ENCODE results near the gene SH2B3.
A peak's percentile ranks its signal among the peaks of the same experiment; 100 is the strongest.

The SH2B3 gene

DNA sequence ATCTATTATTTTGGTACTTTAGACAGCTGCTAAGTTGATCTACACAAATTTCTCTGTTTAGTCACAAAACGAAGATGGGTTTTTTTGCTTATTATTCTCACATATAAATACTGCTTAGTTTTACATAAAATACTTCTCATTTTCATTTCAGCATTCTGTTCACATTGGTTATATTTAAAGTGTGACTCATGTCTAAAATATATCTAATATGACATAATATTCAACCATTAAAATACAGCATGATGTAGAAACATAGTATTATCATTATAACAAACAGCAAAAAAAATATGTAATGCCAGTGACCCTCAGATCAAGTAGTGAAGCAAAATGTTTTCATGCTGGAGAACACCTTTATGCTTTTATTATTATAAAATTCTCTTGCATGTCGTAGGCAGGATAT is 63.7 kb downstream of the SH2B3 start:
- H3K27me3 ChIP-seq (ENCODE audit: control insufficient read depth, low read length) = no peaks in the 10 kb centered on the region
- H3K9me2 ChIP-seq (replicated peaks; ENCODE audit: control insufficient read depth, low read length) = no peaks in the 10 kb centered on the region
- H3K9me3 ChIP-seq (ENCODE audit: control insufficient read depth, insufficient read depth, low read length) = no peaks in the 10 kb centered on the region
- H4K20me1 ChIP-seq (ENCODE audit: control insufficient read depth, insufficient read depth, low read depth, low read length) = no peaks in the 10 kb centered on the region
- TF ChIP-seq EZH2phosphoT487 (IDR thresholded peaks at IDR 0.05; ENCODE audit: borderline replicate concordance, low read length) = no peak
- TF ChIP-seq, protein P1, sequence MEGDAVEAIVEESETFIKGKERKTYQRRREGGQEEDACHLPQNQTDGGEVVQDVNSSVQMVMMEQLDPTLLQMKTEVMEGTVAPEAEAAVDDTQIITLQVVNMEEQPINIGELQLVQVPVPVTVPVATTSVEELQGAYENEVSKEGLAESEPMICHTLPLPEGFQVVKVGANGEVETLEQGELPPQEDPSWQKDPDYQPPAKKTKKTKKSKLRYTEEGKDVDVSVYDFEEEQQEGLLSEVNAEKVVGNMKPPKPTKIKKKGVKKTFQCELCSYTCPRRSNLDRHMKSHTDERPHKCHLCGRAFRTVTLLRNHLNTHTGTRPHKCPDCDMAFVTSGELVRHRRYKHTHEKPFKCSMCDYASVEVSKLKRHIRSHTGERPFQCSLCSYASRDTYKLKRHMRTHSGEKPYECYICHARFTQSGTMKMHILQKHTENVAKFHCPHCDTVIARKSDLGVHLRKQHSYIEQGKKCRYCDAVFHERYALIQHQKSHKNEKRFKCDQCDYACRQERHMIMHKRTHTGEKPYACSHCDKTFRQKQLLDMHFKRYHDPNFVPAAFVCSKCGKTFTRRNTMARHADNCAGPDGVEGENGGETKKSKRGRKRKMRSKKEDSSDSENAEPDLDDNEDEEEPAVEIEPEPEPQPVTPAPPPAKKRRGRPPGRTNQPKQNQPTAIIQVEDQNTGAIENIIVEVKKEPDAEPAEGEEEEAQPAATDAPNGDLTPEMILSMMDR (IDR thresholded peaks at IDR 0.05; ENCODE audit: low read depth, low read length, poor library complexity, severe bottlenecking) = no peak
- no peak overlapping the region for H3K4me3 ChIP-seq (ENCODE audit: low read length)
- H3K36me3 ChIP-seq (ENCODE audit: control insufficient read depth, low read length) = peaks cover 51% of the 10 kb centered on the region
- peaks cover 5% of the 10 kb centered on the region for H3K4me1 ChIP-seq (ENCODE audit: control insufficient read depth, low read length)
- H3K4me2 ChIP-seq (ENCODE audit: low read length) = no peak overlapping the region
- no peaks in the 10 kb centered on the region for H3F3A ChIP-seq (ENCODE audit: control insufficient read depth, insufficient read depth)
- no peak overlapping the region for H3K27ac ChIP-seq (ENCODE audit: low read depth, low read length)
- no peaks in the 10 kb centered on the region for H3K79me2 ChIP-seq (ENCODE audit: control insufficient read depth, low read length)

DNA sequence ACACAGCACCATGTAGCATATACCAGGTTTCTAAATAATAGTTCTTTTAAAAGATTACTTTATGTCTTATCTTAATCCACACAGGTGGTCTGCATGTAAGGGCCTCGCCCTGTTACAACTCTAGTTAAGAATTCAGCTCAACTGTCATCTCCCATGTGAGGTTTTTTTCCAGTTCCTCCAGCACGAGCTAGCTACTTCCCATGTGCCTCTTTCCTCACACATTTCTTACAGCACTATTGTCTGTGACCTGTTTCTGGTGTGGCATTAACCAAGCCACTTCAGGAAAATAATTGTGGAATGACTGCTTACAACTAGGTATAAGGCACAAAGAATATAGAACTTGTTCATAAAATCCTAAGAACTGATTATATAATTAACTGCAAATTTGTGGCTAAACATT is 65.5 kb downstream of the SH2B3 start:
- H3K79me2 ChIP-seq (ENCODE audit: control insufficient read depth, low read length) = no peaks in the 10 kb centered on the region
- no peaks in the 10 kb centered on the region for H3K27me3 ChIP-seq (ENCODE audit: control insufficient read depth, low read length)
- no peaks in the 10 kb centered on the region for H3K9me2 ChIP-seq (replicated peaks; ENCODE audit: control insufficient read depth, low read length)
- H3K9me3 ChIP-seq (ENCODE audit: control insufficient read depth, insufficient read depth, low read length) = no peaks in the 10 kb centered on the region
- H3K4me2 ChIP-seq (ENCODE audit: low read length) = no peak overlapping the region
- TF ChIP-seq, protein P1 (IDR thresholded peaks at IDR 0.05; ENCODE audit: low read depth, low read length, poor library complexity, severe bottlenecking) = no peak
- no peak for TF ChIP-seq EZH2phosphoT487 (IDR thresholded peaks at IDR 0.05; ENCODE audit: borderline replicate concordance, low read length)
- H3F3A ChIP-seq (ENCODE audit: control insufficient read depth, insufficient read depth) = no peaks in the 10 kb centered on the region
- H3K4me1 ChIP-seq (ENCODE audit: control insufficient read depth, low read length) = no peaks in the 10 kb centered on the region
- H3K36me3 ChIP-seq (ENCODE audit: control insufficient read depth, low read length) = peaks cover 54% of the 10 kb centered on the region
- no peak overlapping the region for H3K4me3 ChIP-seq (ENCODE audit: low read length)
- no peak overlapping the region for H3K27ac ChIP-seq (ENCODE audit: low read depth, low read length)
- H4K20me1 ChIP-seq (ENCODE audit: control insufficient read depth, insufficient read depth, low read depth, low read length) = no peaks in the 10 kb centered on the region

DNA sequence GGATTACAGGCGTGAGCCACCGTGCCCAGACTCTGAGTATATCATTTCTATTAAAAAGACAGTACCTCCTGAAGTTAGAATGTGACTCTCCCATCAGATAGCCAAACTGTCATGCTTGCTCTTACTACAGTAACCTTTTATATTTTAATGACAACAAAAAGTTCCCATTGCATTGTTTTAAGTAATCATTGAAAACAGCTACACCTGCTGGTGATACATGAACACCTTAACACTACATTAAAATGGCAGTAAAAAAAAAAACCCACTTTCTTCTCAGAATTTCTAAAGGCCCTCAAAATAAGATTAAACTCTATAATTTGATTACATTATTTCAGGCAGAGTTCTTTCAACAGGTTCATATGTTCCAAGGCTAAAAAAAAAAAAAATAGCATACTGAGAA is 76.7 kb downstream of the SH2B3 start:
- Histone ChIP-seq H3K79me2 (ENCODE audit: control insufficient read depth, low read length) (no peaks in the 10 kb centered on the region), H3K9me2 (replicated peaks; ENCODE audit: control insufficient read depth, low read length) (no peaks in the 10 kb centered on the region), H4K20me1 (ENCODE audit: control insufficient read depth, insufficient read depth, low read depth, low read length) (no peaks in the 10 kb centered on the region), H3K4me1 (ENCODE audit: control insufficient read depth, low read length) (no peaks in the 10 kb centered on the region), H3K27ac (ENCODE audit: low read depth, low read length) (no peak overlapping the region), H3K9me3 (ENCODE audit: control insufficient read depth, insufficient read depth, low read length) (no peaks in the 10 kb centered on the region), H3F3A (ENCODE audit: control insufficient read depth, insufficient read depth) (0 out of 2 replicates have a peak, but pooled peaks cover 5% of the 10 kb centered on the region), H3K27me3 (ENCODE audit: control insufficient read depth, low read length) (no peaks in the 10 kb centered on the region), H3K36me3 (ENCODE audit: control insufficient read depth, low read length) (peaks cover 56% of the 10 kb centered on the region), H3K4me2 (ENCODE audit: low read length) (no peak overlapping the region), H3K4me3 (ENCODE audit: low read length) (no peak overlapping the region)
- no peak for TF ChIP-seq EZH2phosphoT487 (IDR thresholded peaks at IDR 0.05; ENCODE audit: borderline replicate concordance, low read length)
- TF ChIP-seq, protein P1 (IDR thresholded peaks at IDR 0.05; ENCODE audit: low read depth, low read length, poor library complexity, severe bottlenecking) = peak; percentile 39

Data from DOHH2 (cell line).